Fibroblast of villous mesenchyme (primary cell): Measurements from ENCODE around the gene REC8. TPM values are rescaled to one million over a fixed set of nuclear protein-coding genes. Genes with fewer than 3 reads are reported as not detected.

Experiments
- DNase-seq: peaks from one replicate; pipeline ENCODE4 v3.0.0-alpha.2; 2010; ENCODE audit warnings: low read depth
- H3K4me3 ChIP-seq: 2 replicates; pipeline ENCODE4 v1.5.1; 2011; ENCODE audit warnings: low read depth, mild to moderate bottlenecking, low read length
- total RNA-seq: library from RNA; depleted of rRNA; stranded (reverse); fragments of >200 nt; gene quantifications from 2 replicates; pipeline ENCODE4 v1.2.3, GENCODE V29; 2012
- TF ChIP-seq, protein P1 (sequence below): IDR thresholded peaks from 2 replicates; pipeline ENCODE4 v1.5.1; 2012; ENCODE audit warnings: low read depth, mild to moderate bottlenecking, low read length; ENCODE audit not compliant: insufficient read depth

The REC8 gene
- total RNA-seq, 1 donor = 4.7 TPM

DNA sequence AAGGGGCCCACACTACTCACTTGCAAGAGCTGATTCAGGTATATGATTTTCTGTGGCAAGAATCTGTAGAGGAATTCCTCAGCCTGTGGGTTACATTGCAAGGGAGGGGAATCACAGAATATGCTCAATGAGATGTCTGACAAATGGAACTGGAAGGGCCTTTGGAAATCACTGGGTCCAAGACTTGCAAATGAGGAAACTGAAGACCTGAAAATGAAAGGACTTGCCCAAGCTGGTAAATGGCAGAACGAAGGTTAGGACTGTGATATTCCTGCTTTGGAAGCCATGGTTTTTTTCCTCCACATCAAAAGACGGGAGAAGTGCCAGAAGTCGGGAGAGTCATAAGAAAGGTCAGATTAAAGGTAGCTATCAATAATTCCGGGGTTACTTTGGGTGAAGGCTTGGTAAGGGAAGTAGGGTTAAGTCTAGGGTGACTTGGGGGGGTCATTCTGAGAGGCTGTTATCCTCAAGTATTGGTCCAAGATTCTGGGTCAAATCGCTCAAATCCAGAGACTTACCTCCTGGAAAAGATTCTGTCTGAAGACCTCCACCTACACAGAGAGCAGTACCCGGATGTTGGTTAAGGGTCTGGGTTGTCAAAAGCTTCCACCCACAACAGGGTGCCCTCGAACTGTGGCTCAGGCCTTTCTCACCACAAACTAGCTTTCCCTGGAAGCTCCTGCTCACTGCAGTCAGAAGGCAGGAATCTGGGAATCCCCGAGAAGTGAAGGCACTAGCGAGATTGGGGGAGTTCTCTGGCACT, 26.0 kb upstream of the REC8 start:
- TF ChIP-seq, protein P1, sequence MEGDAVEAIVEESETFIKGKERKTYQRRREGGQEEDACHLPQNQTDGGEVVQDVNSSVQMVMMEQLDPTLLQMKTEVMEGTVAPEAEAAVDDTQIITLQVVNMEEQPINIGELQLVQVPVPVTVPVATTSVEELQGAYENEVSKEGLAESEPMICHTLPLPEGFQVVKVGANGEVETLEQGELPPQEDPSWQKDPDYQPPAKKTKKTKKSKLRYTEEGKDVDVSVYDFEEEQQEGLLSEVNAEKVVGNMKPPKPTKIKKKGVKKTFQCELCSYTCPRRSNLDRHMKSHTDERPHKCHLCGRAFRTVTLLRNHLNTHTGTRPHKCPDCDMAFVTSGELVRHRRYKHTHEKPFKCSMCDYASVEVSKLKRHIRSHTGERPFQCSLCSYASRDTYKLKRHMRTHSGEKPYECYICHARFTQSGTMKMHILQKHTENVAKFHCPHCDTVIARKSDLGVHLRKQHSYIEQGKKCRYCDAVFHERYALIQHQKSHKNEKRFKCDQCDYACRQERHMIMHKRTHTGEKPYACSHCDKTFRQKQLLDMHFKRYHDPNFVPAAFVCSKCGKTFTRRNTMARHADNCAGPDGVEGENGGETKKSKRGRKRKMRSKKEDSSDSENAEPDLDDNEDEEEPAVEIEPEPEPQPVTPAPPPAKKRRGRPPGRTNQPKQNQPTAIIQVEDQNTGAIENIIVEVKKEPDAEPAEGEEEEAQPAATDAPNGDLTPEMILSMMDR = no peak
- DNase-seq = peak; percentile 12
- peak overlapping the region; percentile 87 for H3K4me3 ChIP-seq

DNA sequence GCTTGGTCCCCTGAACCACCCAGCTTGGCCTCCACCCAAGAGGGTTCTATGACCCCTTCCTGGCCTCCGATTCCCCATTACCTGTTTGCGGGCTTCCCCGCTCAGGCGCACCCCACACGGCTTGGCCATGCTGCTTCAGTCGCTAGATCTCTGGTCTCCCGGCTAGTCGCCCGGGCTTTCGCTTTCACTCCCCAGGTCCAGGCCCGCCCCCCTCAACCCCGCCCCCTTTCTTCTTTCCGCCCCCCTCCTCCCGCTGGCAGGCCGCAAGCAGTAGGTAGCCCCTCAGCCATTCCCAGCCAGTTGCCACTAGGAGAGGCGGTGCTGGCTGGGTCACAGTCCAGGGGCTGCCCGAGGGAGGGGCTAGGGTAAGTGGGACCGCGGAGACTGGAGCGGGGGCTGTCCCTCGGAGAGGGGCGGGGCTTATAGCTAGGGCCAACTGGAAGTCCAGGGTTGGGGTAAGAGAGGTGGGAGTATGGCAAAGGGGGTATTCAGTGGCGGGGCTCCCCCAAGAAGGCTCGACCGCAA, 25.4 kb upstream of the REC8 start, which contains the start of gene PSME2:
TSS of gene PSME2 (minus strand) at position 158 of the 525 bp plus-strand sequence. CDS start at position 129, 29 bp downstream.
- TF ChIP-seq, protein P1 = no peak
- DNase-seq = peak; percentile 98
- H3K4me3 ChIP-seq = peak within 1 kb of the TSS; percentile 87

DNA sequence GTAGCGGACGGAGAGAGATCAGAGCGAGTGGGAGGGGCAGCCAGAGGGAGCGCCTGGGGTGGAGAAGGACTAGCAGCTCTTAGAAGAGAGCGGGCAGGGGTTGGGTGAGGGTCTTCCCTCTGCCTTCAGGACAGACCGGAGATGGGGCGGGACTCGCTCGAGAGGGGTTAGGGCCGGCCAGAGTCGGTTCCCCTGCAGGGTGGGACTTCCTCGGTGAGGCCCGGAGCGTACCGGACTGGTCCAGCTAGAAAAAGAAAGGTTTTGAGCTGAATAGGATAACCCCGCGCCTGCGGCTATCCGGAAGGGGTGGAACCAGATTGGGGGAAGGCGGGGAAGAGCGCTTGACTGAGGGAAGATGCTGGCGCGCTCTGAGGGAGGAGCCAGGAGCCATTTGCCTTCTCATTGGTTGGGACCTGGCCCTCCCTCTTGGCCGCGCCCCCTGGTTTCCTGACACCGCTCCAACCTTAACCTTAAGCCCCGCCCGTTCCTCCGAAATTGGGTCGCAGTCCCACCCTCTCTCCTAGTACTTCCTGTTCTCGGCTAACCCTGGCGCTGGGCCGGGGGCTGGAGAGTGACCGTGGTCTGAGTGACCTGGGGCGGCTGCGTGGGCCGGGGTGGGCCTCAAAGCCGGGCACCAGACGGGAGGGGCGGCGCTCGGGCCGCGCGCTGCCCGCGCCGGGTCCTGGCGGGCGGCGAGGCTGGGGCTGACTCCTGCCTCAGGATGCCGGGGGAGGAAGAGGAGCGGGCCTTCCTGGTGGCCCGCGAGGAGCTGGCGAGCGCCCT, 24.7 kb upstream of the REC8 start, which contains the start of gene RNF31:
TSS of gene RNF31 (plus strand) at position 521 of the 783 bp plus-strand sequence. CDS start at position 722, 201 bp downstream.
- H3K4me3 ChIP-seq = peak within 1 kb of the TSS; percentile 87
- DNase-seq = peak; percentile 98
- TF ChIP-seq, protein P1 = no peak

DNA sequence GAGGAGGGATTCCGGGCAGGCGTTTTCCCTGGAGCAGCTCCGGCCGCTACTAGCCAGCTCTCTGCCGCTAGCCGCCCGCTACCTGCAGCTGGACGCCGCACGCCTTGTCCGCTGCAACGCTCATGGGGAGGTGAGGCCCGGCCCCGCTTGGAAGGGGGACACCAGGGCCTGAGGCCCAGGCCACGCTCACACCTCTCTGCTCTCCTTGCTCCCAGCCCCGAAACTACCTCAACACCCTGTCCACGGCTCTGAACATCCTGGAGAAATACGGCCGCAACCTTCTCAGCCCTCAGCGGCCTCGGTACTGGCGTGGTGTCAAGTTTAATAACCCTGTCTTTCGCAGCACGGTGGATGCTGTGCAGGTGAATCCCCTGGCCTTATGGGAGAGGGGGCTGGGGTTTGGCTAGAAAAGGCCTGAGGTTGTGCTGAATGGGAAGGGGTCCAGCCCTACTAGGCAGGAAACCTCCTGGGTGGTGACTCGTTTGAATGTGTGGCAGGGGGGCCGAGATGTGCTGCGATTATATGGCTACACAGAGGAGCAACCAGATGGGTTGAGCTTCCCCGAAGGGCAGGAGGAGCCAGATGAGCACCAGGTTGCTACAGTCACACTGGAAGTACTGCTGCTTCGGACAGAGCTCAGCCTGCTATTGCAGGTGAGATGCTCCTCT, 24.0 kb upstream of the REC8 start:
- TF ChIP-seq, protein P1 = no peak
- DNase-seq = no peak
- H3K4me3 ChIP-seq = peak overlapping the region; percentile 87

DNA sequence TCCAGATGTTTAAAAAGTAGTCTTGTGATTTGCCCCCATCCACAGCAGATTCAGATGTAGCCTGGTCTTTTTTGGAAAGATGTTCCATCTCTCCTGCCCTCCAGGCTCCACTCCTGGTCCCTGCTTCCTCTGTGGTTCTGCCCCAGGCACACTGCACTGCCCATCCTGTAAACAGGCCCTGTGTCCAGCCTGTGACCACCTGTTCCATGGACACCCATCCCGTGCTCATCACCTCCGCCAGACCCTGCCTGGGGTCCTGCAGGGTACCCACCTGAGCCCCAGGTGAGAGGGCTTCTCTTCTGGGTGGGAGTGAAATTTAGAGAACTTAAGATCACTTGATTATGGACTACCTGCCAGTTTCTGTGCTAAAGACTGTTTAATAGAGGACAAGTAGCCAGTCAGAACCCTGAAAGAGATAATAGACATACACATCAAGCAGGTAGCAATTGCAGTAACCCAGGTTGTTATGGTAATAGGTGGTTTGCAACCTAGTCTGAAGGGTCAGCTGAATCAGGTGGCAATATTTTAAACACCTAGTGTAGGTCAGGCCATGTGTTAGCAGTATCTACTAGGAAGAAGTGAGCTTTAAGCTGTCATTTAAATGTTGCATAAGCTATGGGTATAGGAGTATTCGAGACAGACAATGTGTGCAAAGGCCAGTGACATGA, 22.4 kb upstream of the REC8 start:
- DNase-seq = no peak
- TF ChIP-seq, protein P1 = no peak

DNA sequence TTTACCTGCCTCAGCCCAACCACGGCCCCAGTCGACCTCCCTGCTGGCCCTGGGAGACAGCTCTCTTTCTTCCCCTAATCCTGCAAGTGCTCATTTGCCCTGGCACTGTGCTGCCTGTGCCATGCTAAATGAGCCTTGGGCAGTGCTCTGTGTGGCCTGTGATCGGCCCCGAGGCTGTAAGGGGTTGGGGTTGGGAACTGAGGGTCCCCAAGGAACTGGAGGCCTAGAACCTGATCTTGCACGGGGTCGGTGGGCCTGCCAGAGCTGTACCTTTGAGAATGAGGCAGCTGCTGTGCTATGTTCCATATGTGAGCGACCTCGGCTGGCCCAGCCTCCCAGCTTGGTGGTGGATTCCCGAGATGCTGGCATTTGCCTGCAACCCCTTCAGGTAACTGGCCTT, 21.8 kb upstream of the REC8 start:
- H3K4me3 ChIP-seq = no peak overlapping the region
- TF ChIP-seq, protein P1 = no peak
- DNase-seq = no peak

More for the DNA sequence above, 22.4 kb upstream of the REC8 start:
- no peak overlapping the region for H3K4me3 ChIP-seq
